NCI-H146 treated with DMSO at 0.1 percent for 48 hours (cell line): ENCODE results near the gene IZUMO1R.
"Not testable (repeated sequence)": the region's sequence is repeated elsewhere in the genome, so short reads cannot be mapped to it uniquely, and the experiment has no call there.

ENCODE experiments used
- DNase-seq: peaks from one replicate; lab custom pipeline; 2025; ENCODE audit not compliant: unreplicated experiment; lab: John Stamatoyannopoulos, UW

Gene IZUMO1R

DNA sequence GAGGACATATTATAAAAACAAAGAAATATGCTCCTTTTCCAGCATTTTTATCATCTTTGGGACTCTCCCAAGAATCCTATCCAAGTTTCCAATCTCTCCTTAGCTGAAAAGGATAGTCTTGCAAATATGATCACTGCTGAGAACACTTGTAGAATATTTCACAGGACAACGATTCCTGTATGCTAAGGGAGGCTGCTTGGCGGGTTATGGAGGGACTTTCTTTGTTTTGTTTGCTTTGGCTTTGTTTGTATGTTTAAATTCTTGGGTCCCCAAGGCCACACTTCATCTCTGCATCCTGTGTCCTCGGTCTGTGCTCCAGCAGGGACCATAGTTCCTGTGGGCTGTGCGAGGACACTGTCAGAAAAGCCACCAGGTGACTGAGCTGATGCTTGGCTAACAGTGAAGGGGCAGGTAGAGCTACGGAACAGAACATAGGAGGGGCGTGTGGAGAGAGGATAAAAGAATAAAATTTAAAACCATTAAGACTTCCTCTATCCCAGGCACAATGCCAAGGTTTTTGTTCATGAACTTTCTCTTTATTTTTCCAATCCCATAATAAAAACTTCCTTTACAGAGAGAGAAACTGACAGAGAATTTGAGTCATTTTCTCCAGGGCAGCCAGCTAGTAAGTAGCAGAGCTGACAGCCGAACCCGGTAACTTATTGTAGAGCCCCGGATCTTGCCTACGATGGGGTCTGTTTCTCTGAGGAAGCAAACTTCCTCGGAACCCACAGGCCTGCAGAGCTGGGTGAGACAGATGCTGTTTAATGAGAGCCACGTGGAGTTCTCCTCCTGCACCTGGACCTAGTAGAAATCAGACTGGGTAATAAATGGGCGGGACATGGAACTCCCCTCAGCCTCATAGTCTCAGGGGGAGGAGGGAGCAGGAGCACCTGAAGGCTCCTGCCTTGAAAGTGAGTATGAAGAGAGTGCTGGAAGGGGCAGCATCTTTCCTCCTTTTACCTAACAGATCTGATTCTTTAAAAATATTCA is at the start of gene IZUMO1R:
TSS of gene IZUMO1R (plus strand) at position 615 of the 993 bp plus-strand sequence. CDS start 1,057 bp downstream, outside the sequence.
- DNase-seq: no peak

DNA sequence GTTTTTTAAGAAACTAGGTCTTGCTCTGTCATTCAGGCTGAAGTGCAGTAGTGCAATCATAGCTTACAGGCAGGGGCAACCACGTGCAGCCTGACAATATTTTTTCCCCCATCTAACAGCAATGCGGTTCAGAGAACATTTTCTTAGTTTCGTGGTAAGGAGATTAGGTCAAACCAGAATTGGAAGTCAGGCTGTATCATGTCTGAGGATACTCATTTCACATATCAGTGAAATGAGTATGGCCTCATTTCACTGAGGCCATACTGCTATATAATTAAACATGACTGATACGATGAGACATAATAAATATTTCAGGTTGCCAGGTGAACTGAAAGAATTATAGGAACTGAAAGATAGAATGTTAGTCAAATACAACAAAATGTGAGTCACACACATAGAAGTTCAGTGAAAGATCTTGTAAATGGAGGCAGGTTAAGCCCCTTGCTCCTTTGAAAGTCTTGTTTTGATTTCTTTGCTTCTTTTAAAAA is 32.5 kb upstream of the IZUMO1R start:
- DNase-seq: no peak

DNA sequence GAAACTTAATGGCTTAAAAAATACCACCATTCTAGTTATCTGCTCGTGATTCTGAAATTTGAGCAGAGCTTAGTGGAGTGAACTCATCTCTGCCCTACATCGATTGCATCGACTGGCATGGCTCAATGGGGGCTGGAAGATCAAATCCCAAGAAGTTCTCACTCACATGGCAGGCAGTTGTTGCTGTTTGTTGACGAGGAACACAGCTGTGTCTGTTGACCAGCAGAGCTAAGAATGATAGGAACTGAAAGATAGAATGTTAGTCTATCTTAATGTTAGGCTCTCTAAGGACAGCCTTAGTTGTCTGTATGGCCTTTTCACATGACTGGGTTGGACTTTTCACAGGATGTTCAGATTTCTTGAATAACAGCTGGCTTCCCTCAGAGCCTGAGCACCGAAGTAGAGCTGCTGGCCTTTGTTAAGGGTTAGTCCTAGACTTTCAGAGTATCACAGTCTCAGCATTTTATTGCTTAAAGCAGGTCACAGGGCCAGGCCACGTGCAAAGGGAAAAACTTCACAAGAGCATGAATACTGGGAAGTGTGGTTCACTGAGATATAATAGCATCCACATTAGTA is 31.6 kb upstream of the IZUMO1R start:
- DNase-seq: no peak

DNA sequence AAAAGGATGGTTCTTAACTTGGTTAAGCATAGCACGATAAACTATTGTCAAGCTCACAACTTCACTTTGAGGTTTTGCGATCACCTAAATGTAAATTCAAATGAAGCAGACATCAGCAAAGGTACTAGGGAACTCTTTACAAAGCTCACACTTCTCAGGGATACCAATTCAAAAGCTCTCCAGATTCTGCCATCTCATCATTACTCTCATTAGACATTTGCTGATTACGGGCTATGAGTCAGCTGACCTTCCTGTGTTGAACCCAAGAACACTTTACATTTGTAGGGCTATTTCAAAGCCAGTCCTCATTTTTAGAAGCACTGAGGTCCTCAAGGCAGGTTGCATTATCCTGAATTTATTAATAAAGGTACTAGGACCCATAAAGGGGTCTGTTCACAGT is 28.4 kb upstream of the IZUMO1R start:
- no peak for DNase-seq

DNA sequence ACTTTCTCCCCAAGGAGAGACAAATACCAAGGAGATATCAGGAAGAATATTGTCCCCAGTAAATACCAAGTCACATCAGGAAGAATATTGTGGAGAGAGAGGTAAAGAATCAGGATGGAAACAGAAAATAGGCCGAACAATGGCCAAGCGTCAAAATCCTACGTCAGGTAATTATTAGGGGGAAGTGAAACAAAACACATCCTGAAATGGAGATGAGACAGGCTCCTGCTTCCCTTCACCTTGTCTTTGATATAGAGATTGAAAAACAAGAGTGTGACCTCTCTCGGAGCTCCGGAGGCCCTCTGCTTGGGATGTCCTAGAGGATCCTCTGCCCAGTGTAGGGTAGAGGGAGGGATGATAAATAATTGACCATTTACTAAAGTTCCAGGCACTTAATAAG is 27.4 kb upstream of the IZUMO1R start:
- DNase-seq: no peak

DNA sequence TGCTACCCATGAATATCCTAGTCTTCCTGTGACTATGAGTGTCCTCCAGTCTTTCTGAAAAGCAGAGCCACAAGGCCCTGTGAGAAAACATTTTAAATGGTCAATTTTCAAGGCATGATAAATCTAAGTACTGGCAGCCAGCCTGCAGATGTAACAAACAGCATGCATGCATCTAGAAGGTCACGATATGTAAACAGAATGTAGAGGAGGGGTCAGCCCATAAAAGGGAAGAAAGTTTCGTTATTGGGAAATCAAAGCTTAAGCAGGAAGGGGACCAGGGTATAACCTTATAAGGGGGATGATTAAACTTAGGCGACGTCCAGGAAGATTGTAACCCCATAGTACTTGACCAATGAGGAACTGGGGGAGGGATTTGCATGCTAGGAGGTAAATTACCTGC is 26.2 kb upstream of the IZUMO1R start:
- DNase-seq: not testable (repeated sequence)

DNA sequence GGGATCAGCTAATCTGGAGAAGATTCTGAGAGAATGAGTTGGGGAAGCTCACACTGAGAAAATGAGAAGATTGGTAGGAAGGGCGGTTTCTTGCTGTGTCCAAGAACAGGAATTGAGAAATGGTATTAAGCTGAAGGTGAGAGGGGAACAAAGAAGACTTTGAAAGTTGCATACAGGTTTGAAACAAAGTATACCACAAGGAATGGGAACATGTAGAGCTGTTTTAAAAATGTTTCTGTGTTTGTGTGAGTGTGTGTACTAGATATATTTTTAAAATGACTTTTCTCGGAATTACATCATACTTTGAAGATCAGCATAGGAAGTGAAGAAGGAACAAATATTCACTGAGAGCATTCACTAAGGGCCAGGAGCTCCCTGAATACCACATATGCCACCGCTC is 24.4 kb upstream of the IZUMO1R start:
- DNase-seq: no peak

DNA sequence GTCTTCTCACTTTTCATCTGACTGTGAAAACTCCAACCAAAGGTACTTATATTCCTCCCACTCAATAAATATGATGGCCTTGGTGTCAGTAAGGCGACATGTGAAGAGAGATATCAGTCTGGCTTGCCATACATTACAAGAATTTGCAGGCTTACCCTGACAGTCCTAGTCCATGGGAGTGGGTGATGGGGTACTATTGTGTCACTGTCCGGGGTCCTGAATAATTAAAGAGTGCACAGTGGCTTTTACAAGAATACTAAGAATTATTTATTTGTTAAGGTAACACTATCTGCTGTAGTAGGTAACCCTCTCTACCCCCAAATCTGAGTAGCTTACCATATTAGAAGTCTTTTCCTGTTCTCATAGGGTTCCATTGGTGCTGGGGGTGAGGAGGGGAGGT is 23.1 kb upstream of the IZUMO1R start:
- no peak for DNase-seq

DNA sequence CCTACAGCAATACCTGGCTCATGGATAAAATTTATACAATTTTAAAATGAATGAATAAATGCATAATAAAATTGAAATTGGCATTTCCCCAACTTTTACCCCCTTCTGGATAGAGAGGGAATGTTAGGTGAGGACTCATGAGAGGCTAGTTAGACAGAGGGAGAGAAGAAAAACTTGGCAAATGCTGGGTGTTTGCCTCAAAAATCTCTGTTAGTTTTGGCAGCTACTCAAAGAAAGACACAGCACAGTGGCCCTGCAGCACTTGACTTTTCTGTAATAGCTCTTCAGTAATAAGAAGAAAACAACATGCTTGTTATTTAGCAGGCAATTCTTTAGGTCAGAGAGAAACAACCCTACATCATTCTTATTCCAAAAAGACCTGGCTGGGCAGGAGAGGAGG is 20.7 kb upstream of the IZUMO1R start:
- DNase-seq: no peak

DNA sequence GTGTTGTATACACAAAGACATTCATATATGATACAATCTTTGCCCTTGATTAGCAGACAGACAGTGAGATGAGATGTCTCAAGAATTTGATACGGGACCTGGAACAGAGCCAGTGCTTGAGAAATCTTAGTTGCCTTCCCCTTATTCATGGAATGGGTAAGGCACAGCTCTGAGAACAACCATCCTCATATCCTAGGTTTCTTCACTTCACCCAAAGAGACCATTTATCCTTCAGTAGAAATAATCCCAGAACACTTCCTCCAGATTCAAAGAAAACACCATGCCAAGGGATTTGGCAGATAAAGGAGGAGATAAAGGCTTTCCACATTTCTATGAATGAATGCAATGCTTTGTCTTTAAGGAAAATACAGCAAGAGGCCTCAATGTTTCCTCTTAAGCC is 8.8 kb upstream of the IZUMO1R start:
- DNase-seq: no peak

DNA sequence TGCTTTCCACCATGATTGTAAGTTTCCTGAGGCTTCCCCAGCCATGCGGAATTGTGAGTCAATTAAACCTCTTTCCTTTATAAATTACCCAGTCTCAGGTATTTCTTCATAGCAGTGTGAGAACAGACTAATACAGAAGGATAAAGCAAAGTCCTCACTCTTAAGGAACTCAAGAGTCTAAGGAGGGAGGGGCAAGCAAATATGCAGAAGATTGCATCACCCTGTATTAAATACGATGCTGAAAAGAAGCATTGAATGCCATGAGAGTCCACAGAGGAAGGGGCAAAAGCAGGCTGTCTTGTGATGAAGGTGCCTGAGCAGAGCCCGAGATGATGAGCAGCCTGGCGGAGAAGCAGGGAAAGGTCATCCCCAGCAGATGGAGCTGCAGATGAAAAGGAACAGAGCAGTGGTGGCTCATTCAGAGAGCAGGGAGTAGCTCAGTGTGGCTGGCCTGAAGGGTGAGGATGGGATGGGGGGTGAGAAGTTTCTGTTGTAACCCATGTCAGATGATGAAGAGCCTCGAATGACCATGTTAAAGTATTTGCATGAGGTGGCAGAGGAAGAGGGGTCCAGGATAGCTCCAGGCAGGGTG is 6.3 kb upstream of the IZUMO1R start:
- DNase-seq: no peak

DNA sequence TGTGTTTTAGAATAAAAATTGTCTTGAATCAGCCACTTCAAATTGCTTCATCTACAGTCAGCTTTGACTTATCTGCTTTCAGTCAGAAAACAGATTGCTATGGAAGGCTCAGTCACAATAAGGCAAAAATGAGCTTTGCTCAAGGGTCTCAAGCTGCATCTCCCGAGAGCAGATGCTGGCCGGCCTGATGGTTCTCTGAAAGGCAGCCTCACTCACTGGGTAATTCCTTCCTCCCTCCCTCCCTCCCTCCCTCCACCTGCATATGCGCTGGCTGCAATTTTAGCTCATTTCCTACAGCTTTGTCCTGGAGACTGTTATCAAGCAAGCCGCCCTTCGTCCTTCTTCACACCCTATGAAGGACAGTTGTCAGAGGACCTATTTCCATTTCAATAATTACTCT is 1.6 kb upstream of the IZUMO1R start:
- no peak for DNase-seq

DNA sequence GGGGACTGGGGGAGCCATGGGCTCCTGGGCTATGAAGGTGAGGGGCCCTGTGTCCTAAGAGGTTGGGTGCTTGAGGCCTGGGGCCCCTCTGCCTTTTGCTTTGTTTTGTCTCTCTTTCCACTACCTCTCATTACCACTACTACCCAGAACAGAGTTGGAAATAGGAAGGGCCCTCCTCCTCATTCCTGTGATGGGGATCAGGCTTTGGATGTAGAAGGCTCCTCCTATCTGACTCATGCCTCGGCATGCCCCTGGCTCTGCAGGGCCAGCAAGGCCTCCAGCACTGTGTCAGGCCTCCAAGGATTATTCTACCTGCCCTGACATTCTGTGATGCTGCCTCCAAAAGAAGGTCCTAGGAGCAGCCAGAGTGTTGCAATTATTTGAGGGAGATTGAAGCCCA is 766 bp downstream of the IZUMO1R start:
- DNase-seq: no peak

DNA sequence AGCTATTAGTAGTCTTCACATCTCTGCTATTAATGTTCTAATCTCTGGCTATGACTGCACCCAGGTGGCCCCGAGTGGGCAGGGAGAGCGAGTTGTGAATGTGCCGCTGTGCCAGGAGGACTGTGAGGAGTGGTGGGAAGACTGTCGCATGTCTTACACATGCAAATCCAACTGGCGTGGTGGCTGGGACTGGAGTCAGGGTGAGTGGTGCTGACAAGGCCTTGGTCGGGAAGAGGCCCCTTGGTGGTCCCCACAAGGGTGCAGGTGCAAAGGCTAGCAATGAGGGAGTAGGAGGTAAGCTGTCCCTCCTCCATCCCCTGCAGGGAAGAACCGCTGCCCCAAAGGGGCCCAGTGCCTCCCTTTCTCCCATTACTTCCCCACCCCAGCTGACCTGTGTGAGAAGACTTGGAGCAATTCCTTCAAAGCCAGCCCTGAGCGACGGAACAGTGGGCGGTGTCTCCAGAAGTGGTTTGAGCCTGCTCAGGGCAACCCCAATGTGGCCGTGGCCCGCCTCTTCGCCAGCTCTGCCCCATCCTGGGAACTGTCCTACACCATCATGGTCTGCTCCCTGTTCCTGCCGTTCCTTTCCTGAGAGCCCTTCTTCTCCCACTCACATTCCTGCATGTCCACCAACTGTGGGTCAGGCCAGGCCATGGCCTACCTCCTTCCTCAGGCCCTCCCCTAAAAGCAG is 2.9 kb downstream of the IZUMO1R start:
- no peak for DNase-seq

DNA sequence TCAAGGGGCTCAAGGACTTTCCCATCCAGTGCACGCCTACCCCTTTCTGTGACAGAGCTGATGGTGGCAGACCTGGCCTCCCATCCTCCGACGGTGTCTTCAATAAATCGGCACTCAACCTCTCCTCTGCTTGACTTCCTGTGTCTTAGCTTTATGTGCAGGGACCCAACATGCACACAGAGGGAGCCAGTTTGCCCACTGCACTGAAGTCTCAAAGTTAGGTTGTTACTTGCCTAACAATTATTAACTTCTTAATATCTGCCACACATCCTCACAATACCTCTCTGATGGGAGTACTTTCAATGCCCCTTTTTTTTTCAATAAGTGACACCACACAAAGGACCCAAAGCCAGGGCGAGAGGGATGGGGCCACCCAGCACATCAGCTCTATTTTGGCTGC is 3.6 kb downstream of the IZUMO1R start:
- no peak for DNase-seq

DNA sequence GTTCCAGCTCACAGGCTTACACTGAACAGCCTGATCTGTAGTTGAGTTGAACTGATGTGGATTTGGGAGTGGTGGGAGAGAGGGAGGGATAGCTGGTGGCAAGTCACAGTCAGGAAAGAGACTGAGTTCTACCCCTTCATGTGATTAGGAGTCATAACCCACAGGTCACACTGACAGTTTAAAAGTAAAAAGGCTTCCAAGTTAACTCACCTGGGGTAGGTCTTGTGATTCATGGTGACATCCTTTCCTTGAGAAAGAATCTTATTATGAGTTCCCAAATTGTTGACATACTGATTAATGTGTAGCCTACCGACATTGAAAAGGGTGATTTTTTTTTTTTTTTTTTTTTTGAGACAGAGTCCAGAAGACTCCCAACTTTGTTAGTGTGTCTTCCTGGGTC is 5.4 kb downstream of the IZUMO1R start:
- no peak for DNase-seq

DNA sequence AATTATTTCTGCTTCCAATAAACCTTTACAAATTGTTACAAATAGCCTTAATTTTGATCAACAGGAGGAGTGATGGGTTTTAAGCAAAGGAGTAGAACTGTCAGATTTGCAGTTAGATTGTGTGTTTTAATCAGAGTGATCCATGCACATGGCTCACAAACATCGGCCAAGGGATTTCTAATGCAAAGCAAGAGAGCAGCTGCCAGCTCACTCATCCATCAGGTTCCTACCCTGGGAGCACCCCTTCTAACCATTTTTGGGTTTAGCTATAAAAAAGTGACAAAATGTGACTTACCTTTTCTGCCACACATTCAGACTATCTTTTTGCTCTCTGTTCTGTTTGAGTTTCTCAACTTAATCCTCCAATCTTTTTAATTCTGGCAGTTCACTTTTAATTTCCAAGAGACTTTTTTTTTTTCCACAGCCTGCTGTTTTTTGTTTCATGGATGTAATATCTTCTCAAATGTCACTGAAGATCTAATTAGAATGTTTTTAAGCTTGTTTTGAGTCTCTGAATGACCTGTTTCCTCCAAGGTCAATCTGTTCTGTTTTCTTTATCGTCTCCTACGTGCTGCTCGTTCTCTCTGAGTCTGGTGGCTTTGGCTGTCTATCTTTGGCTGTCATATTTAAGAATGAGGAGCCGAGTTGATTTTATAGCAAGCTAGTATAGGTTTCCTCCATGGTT is 6.0 kb downstream of the IZUMO1R start:
- DNase-seq: no peak

DNA sequence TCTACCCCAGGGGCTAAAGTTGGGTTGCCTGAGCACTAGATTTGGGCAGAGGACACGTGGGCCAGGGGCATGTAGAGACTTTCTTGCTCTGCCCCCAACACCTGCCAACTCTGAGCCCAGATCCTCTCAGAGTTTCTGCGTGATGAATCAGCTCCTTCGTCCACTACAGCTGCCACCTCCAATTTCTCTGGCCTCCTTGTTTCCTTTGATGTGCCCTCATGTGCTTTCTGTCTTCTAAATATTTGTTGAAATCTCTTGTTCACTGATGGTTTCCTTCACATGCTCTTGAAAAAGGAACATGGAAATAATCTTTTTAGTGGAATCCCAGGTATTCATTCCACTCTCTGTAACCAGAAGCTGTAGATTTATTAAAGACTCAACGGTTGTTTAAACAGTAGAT is 8.0 kb downstream of the IZUMO1R start:
- no peak for DNase-seq

DNA sequence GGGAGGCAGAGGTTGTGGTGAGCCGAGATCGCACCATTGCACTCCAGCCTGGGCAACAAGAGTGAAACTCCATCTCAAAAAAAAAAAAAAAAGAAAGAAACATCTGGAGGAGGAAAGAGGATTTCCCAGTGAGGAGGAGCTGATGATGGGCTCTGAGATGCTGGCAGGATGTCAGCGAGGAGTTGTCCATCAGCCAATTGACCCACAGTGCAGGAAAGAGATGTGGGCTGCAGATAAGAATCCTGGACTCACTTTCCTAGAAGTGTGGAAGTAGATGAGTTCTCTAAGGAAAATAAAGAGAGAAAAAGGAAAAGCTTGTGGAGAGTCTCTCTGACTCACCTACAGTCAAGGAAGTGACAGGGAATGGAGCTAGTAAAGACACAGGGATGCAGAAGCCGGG is 9.7 kb downstream of the IZUMO1R start:
- no peak for DNase-seq

DNA sequence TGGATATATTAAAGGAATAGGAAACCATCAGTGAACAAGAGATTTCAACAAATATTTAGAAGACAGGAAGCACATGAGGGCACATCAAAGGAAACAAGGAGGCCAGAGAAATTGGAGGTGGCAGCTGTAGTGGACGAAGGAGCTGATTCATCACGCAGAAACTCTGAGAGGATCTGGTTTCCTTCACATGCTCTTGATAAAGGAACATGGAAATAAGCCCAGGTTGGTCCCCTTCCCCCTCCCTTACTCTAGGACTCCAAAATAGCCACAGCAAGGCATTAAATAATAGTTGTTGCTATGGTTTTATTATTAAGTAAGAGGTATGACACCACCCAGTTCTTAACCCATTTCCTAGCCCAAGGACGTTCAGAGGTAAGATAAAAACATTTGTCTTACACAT is 11.3 kb downstream of the IZUMO1R start:
- no peak for DNase-seq

DNA sequence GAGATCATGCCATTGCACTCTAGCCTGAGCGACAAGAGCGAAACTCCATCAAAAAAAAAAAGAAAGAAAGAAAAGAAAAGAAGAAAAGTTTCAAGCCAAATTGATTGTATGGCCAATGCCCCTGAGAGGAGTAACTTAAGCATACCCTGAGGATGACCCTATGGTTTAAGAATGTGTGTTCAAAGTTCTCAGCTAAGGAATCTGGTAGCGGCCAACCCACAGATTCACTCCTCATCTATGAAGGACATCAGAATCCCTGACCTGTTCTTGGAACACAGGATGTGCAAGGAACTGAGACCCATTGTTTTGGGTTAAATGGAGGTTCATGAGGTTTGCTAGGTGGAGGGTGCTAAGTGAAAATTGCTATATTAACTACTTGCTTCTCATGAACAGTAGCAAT is 18.1 kb downstream of the IZUMO1R start:
- DNase-seq: no peak
